EL (cell line): ENCODE measurements around the gene PPIL4.
"Not testable (repeated sequence)": the region's sequence is repeated elsewhere in the genome, so short reads cannot be mapped to it uniquely, and the experiment has no call there.

Source experiments
- DNase-seq: peaks from one replicate; pipeline ENCODE4 v3.0.0-alpha.2; 2016

The PPIL4 gene

GRCh38 chr6:149529650-149530049, 16.2 kb downstream of the PPIL4 start:
- no peak for DNase-seq

GRCh38 chr6:149515494-149515893, 30.3 kb downstream of the PPIL4 start:
- DNase-seq: no peak

GRCh38 chr6:149513915-149514314, 31.9 kb downstream of the PPIL4 start:
- DNase-seq: no peak

- DNase-seq: no peak
These were observed 34.9 kb downstream of the PPIL4 start for GRCh38 chr6:149510793-149511512.

- DNase-seq: no peak
These were observed 37.4 kb downstream of the PPIL4 start for GRCh38 chr6:149508485-149508884.

GRCh38 chr6:149503872-149504271, 42.0 kb downstream of the PPIL4 start:
- no peak for DNase-seq

- no peak for DNase-seq
These were observed 42.6 kb downstream of the PPIL4 start for GRCh38 chr6:149503276-149503675.

- no peak for DNase-seq
These were observed 44.1 kb downstream of the PPIL4 start for GRCh38 chr6:149501768-149502167.

GRCh38 chr6:149501201-149501600, 44.6 kb downstream of the PPIL4 start:
- DNase-seq: no peak

GRCh38 chr6:149500096-149500495, 45.7 kb downstream of the PPIL4 start:
- DNase-seq: no peak

- DNase-seq: peak; percentile 92
These were observed 46.8 kb downstream of the PPIL4 start for GRCh38 chr6:149499066-149499465.

- DNase-seq: no peak
These were observed 48.5 kb downstream of the PPIL4 start for GRCh38 chr6:149497365-149497764.

GRCh38 chr6:149496597-149496996, 49.2 kb downstream of the PPIL4 start:
- peak; percentile 63 for DNase-seq

GRCh38 chr6:149495349-149496016, 50.4 kb downstream of the PPIL4 start:
- not testable (repeated sequence) for DNase-seq

GRCh38 chr6:149494810-149495209, 51.0 kb downstream of the PPIL4 start:
- DNase-seq: peak; percentile 34

GRCh38 chr6:149493761-149494320, 52.0 kb downstream of the PPIL4 start:
- no peak for DNase-seq

- no peak for DNase-seq
These were observed 53.0 kb downstream of the PPIL4 start for GRCh38 chr6:149492798-149493343.

- DNase-seq: no peak
These were observed 55.9 kb downstream of the PPIL4 start for GRCh38 chr6:149489967-149490366.

GRCh38 chr6:149488815-149489214, 57.0 kb downstream of the PPIL4 start:
- no peak for DNase-seq

- DNase-seq: no peak
These were observed 58.5 kb downstream of the PPIL4 start for GRCh38 chr6:149487316-149487715.

GRCh38 chr6:149484733-149485700, 60.8 kb downstream of the PPIL4 start, which contains the start of gene ZC3H12D:
Gene ZC3H12D, minus strand, starts transcription at chr6:149485014. Its CDS starts 10,471 bp downstream, at chr6:149474543.
- DNase-seq: peak; percentile 65

GRCh38 chr6:149483849-149484655, 61.8 kb downstream of the PPIL4 start:
- DNase-seq: no peak
